HG02678 (cell line): ENCODE results near the gene CDC42BPB.

Source experiments
- ATAC-seq: cut with Tn5 transposase; IDR thresholded peaks from one replicate; pipeline ENCODE4 v1.9.1; 2021; ENCODE audit warnings: mild to moderate bottlenecking, moderate library complexity; ENCODE audit not compliant: unreplicated experiment

CDC42BPB gene

GRCh38 chr14:102917469-102918211 lies 139.7 kb downstream of the CDC42BPB start:
- ATAC-seq, result no peak

GRCh38 chr14:102917056-102917385 lies 140.3 kb downstream of the CDC42BPB start:
- ATAC-seq, result no peak

- ATAC-seq, result no peak
Observed at GRCh38 chr14:102916347-102917055, 140.8 kb downstream of the CDC42BPB start.

- no peak for ATAC-seq
Observed at GRCh38 chr14:102915292-102916110, 141.8 kb downstream of the CDC42BPB start.

- no peak for ATAC-seq
Observed at GRCh38 chr14:102914474-102915291, 142.7 kb downstream of the CDC42BPB start.

- no peak for ATAC-seq
Observed at GRCh38 chr14:102913341-102914211, 143.8 kb downstream of the CDC42BPB start.

GRCh38 chr14:102911991-102912761 lies 145.2 kb downstream of the CDC42BPB start:
- no peak for ATAC-seq

- ATAC-seq, result no peak
Observed at GRCh38 chr14:102911541-102911951, 145.8 kb downstream of the CDC42BPB start.

GRCh38 chr14:102910442-102910841 lies 146.9 kb downstream of the CDC42BPB start:
- no peak for ATAC-seq

- ATAC-seq, result no peak
Observed at GRCh38 chr14:102909911-102910310, 147.4 kb downstream of the CDC42BPB start.

GRCh38 chr14:102909462-102909861 lies 147.9 kb downstream of the CDC42BPB start:
- ATAC-seq, result no peak

- ATAC-seq, result no peak
Observed at GRCh38 chr14:102908766-102909455, 148.4 kb downstream of the CDC42BPB start.

GRCh38 chr14:102907980-102908730 lies 149.2 kb downstream of the CDC42BPB start:
- no peak for ATAC-seq

GRCh38 chr14:102907303-102907844 lies 150.0 kb downstream of the CDC42BPB start:
- no peak for ATAC-seq

- ATAC-seq, result no peak
Observed at GRCh38 chr14:102906616-102907302, 150.6 kb downstream of the CDC42BPB start.

- ATAC-seq, result no peak
Observed at GRCh38 chr14:102905116-102906108, 151.9 kb downstream of the CDC42BPB start.
